GM12878 (cell line): ENCODE data around the gene FTO. TPM values are rescaled to one million over a fixed set of nuclear protein-coding genes. Genes with fewer than 3 reads are reported as not detected.
"Not testable (repeated sequence)": the region's sequence is repeated elsewhere in the genome, so short reads cannot be mapped to it uniquely, and the experiment has no call there.

Experiments
- ATAC-seq: fragments of 200-7000 bp; cut with Tn5 transposase; 3 replicates; pipeline ENCODE4 v1.9.1; 2020; ENCODE audit warnings: mild to moderate bottlenecking, moderate library complexity
- BruUV-seq: library from RNA; stranded (reverse); fragments of 400-500 nt; replicated peaks from 2 replicates; lab custom pipeline; 2021; lab: Mats Ljungman, UMichigan
- CTCF ChIA-PET: fragments of 300-600 bp; sonication (Branson Sonifier 250); formaldehyde crosslinking; extraction: SDS; loops from one replicate; lab custom pipeline; 2021; ENCODE audit warnings: inconsistent platforms; lab: Yijun Ruan, JAX
- POLR2A ChIA-PET: fragments of 350-600 bp; formaldehyde crosslinking; extraction: SDS; loops from one replicate; lab custom pipeline; 2021; ENCODE audit warnings: inconsistent platforms; lab: Charles Lee
- RAD21 ChIA-PET: fragments of 300-600 bp; sonication (Branson Sonifier 250); formaldehyde crosslinking; loops from one replicate; lab custom pipeline; 2023; ENCODE audit warnings: antibody characterized with exemption; ENCODE audit not compliant: unreplicated experiment; lab: Charles Lee
- SMC1A ChIA-PET: fragments of 300-600 bp; sonication (Branson Sonifier 250); formaldehyde crosslinking; loops from one replicate; lab custom pipeline; 2023; ENCODE audit not compliant: unreplicated experiment, uncharacterized antibody; lab: Charles Lee
- DNase-seq: peaks from one replicate; pipeline ENCODE4 v3.0.0-alpha.2; 2011; ENCODE audit warnings: low read depth, low spot score
- FAIRE-seq: peaks from 3 replicates; lab custom pipeline; 2011; peaks lifted over from hg19 to GRCh38; lab: Jason Lieb, UNC
- H2AFZ ChIP-seq: 2 replicates; pipeline ENCODE4 v1.6.0; 2011; ENCODE audit warnings: low read depth, low read length, control low read depth; ENCODE audit not compliant: control insufficient read depth
- H3K27ac ChIP-seq: 2 replicates; pipeline ENCODE4 v1.5.1; 2011; ENCODE audit warnings: control low read depth; ENCODE audit not compliant: control insufficient read depth, insufficient read depth
- H3K27me3 ChIP-seq, 2 experiments: replicated peaks in 1 of 2; 2 replicates each; pipeline versions ENCODE4 v1.6.0 to v1.6.1; 2011; ENCODE audit warnings: low read length in 1 of 2; ENCODE audit not compliant: control insufficient read depth in 2 of 2, insufficient read depth in 2 of 2
- H3K36me3 ChIP-seq, 2 experiments: 2 replicates each; pipeline ENCODE4 v1.5.1; 2011; ENCODE audit warnings: low read length in 1 of 2; ENCODE audit not compliant: control insufficient read depth in 2 of 2, insufficient read depth in 2 of 2
- H3K4me1 ChIP-seq: 2 replicates; pipeline ENCODE4 v1.6.1; 2011; ENCODE audit warnings: mild to moderate bottlenecking, low read length, moderate library complexity, mixed read lengths; ENCODE audit not compliant: control insufficient read depth, insufficient read depth
- H3K4me2 ChIP-seq: 2 replicates; pipeline ENCODE4 v1.6.0; 2011; ENCODE audit warnings: control low read depth; ENCODE audit not compliant: control insufficient read depth, insufficient read depth
- H3K4me3 ChIP-seq: fragments of 200-600 bp; sonication (generic); 2 replicates; pipeline ENCODE4 v1.5.1; 2016
- H3K79me2 ChIP-seq: 2 replicates; pipeline ENCODE4 v1.6.0; 2011; ENCODE audit warnings: low read length; ENCODE audit not compliant: control insufficient read depth, insufficient read depth
- H3K9ac ChIP-seq: 2 replicates; pipeline ENCODE4 v1.8.0; 2011; ENCODE audit warnings: low read length, control low read depth, mixed read lengths; ENCODE audit not compliant: control insufficient read depth, insufficient read depth
- H3K9me3 ChIP-seq: replicated peaks from 3 replicates; pipeline ENCODE4 v1.5.1; 2011; ENCODE audit warnings: mild to moderate bottlenecking, low read length; ENCODE audit not compliant: control insufficient read depth, insufficient read depth
- H4K20me1 ChIP-seq: 2 replicates; pipeline ENCODE4 v1.6.0; 2011; ENCODE audit not compliant: control insufficient read depth, insufficient read depth
- BHLHE40 ChIP-seq, 2 experiments: fragments of 450-650 bp in 1 of 2; IDR thresholded peaks; 2 replicates each; pipeline ENCODE4 v1.6.1; 2011 to 2017; ENCODE audit warnings: low read depth in 2 of 2, borderline replicate concordance in 1 of 2, improper control_type of control experiment in 1 of 2, low read length in 1 of 2, mild to moderate bottlenecking in 1 of 2
- CHD4 ChIP-seq: fragments of 200-600 bp; sonication (generic); IDR thresholded peaks from 2 replicates; pipeline ENCODE4 v1.6.1; 2016; ENCODE audit warnings: mild to moderate bottlenecking
- EZH2 ChIP-seq: IDR thresholded peaks from 2 replicates; pipeline ENCODE4 v1.6.1; 2012; ENCODE audit warnings: low read depth, mild to moderate bottlenecking, control low read depth, inconsistent platforms, low read length, borderline replicate concordance; ENCODE audit not compliant: control insufficient read depth
- RCOR1 ChIP-seq: conservative IDR thresholded peaks from 2 replicates; pipeline ENCODE4 v1.6.1; 2012; ENCODE audit warnings: low read depth, low read length, improper control_type of control experiment
- TBL1XR1 ChIP-seq: IDR thresholded peaks from 2 replicates; pipeline ENCODE4 v1.6.1; 2012; ENCODE audit warnings: low read depth, low read length, improper control_type of control experiment
- WGBS: methylation state at CpG from one replicate; pipeline ENCODE4 v1.1.6; 2016; ENCODE audit warnings: low lambda C conversion rate; ENCODE audit not compliant: insufficient replicate concordance, insufficient coverage; ENCODE audit errors: missing lambda C conversion rate; 5-methylcytosine and 5-hydroxymethylcytosine counted together
- in situ Hi-C: fragments of 300-500 bp; cut with MboI; formaldehyde crosslinking; loops from 9 replicates; pipeline ENCODE4 v1.14.3; 2018; ENCODE audit warnings: mixed read lengths
- intact Hi-C: fragments of 100-400 bp; cut with micrococcal nuclease; formaldehyde crosslinking; loops from one replicate; pipeline ENCODE4 v1.14.2; 2022; ENCODE audit not compliant: unreplicated experiment
- polyA plus RNA-seq, 11 experiments: library from polyadenylated mRNA; depleted of rRNA in 4 of 11; unstranded in 6 of 11; stranded (reverse) in 5 of 11; fragments of >200 nt; fragmentation: Nextera tagmentation in 4 of 11; fragmentation: Illumina TruSeq in 1 of 11; extraction: Ambion mirVana in 4 of 11; extraction: Trizol in 1 of 11; gene quantifications; 1 replicate in 1 of 11; 2 replicates in 10 of 11; pipeline versions ENCODE4 v1.2.1 to v1.2.3, GENCODE V29; 2011 to 2016; ENCODE audit warnings: inconsistent platforms in 2 of 11, missing spikeins in 2 of 11, low read depth in 1 of 11
- total RNA-seq, 4 experiments: library from RNA; depleted of rRNA in 3 of 4; stranded (reverse); fragments of >200 nt in 3 of 4; fragmentation: Illumina TruSeq in 1 of 4; extraction: Trizol in 1 of 4; gene quantifications; 2 replicates each; pipeline versions ENCODE4 v1.2.1 to v1.2.3, GENCODE V29; 2013 to 2021

The FTO gene
- total and polyA plus RNA-seq, 10 of the 15 experiments (the other 5 are each of a cell fraction or from before 2014, with no cell fraction given), result 20.1 to 55.0 (median 47.0) TPM

- H2AFZ ChIP-seq, CTCF ChIA-PET, H3K4me1 ChIP-seq, RAD21 ChIA-PET, H3K27ac ChIP-seq, DNase-seq, H3K9ac ChIP-seq, ATAC-seq, BruUV-seq, H3K79me2 ChIP-seq, H3K4me3 ChIP-seq, FAIRE-seq, POLR2A ChIA-PET, H3K9me3 ChIP-seq, H3K4me2 ChIP-seq, H3K36me3 ChIP-seq, H4K20me1 ChIP-seq, in situ Hi-C loops, H3K27me3 ChIP-seq, intact Hi-C loops, SMC1A ChIA-PET: not testable (repeated sequence)
- no CpG with 5 or more reads among the region's 31 CpGs for WGBS
Measured at GRCh38 chr16:53698271-53698670, 5.7 kb upstream of the FTO start.

- Histone ChIP-seq H3K36me3 (no peaks in the 10 kb centered on the region), H3K4me2 (peak overlapping the region; percentile 78), H2AFZ (peak overlapping the region; percentile 79), H4K20me1 (no peaks in the 10 kb centered on the region), H3K9ac (peak overlapping the region; percentile 70), H3K27me3 (no peaks in the 10 kb centered on the region), H3K4me1 (peaks cover 3% of the 10 kb centered on the region), H3K4me3 (peak overlapping the region; percentile 83), H3K79me2 (peaks cover 19% of the 10 kb centered on the region), H3K9me3 (peaks cover 2% of the 10 kb centered on the region; the same call in 2 of the 3 replicates), H3K27ac (peak overlapping the region; percentile 34; the same call in 1 of the 2 replicates)
- in situ Hi-C loops, result no loop called here
- FAIRE-seq (no peak), ATAC-seq (no peak), DNase-seq (no peak)
- intact Hi-C loops, result loop anchor here (10.0 kb wide), 1 partner anchor 190 kb away; no protein-coding TSS in a partner anchor
- RAD21 ChIA-PET, result interaction anchor here (0.9 to 1.6 kb wide), 5 partner anchors 9 to 201 kb away, joined by 3 to 5 read pairs (median 3); partner anchors contain the start of gene AKTIP
- BruUV-seq, result TSS peak; percentile 76
- CTCF ChIA-PET, result interaction anchor here (0.6 to 1.0 kb wide), 3 partner anchors 11 to 155 kb away, joined by 3 to 4 read pairs (median 3); no protein-coding TSS in a partner anchor
- POLR2A ChIA-PET, result no interaction called here
- 49% methylated on average over 6 of the region's 6 CpGs for WGBS
- SMC1A ChIA-PET, result interaction anchor here (1.0 to 1.2 kb wide), 3 partner anchors 12 to 155 kb away, joined by 3 to 5 read pairs (median 5); no protein-coding TSS in a partner anchor
- TF ChIP-seq RCOR1 (no peak), TBL1XR1 (no peak), BHLHE40 (IDR thresholded peaks at IDR 0.05; ENCODE audit: borderline replicate concordance in 1 of 2, low read depth in 2 of 2, low read length in 1 of 2) (no peak), CHD4 (no peak), EZH2 (no peak)
Measured at GRCh38 chr16:53704445-53704813, 473 bp downstream of the FTO start.
